Mucosa of descending colon (tissue), 3 donors: ENCODE data around the gene CRMP1. TPM values are rescaled to one million over a fixed set of nuclear protein-coding genes. Genes with fewer than 3 reads are reported as not detected.

Experiments
- ATAC-seq: fragments of 200-7000 bp; cut with Tn5 transposase; one replicate; pipeline ENCODE4 v1.9.1; 2020; ENCODE audit warnings: mild to moderate bottlenecking, moderate library complexity
- DNase-seq, 3 donors: peaks; one replicate each; pipeline ENCODE4 v3.0.0-alpha.2; 2020
- H3K36me3 ChIP-seq: fragments of 200-600 bp; one replicate; pipeline ENCODE4 v1.8.0; 2021; ENCODE audit warnings: low read depth, mild to moderate bottlenecking
- H3K4me1 ChIP-seq: fragments of 200-600 bp; one replicate; pipeline ENCODE4 v1.8.0; 2021; ENCODE audit warnings: low read depth, mild to moderate bottlenecking
- H3K4me3 ChIP-seq: fragments of 200-600 bp; one replicate; pipeline ENCODE4 v1.8.0; 2021; ENCODE audit warnings: mild to moderate bottlenecking
- H3K9me3 ChIP-seq: fragments of 200-600 bp; one replicate; pipeline ENCODE4 v1.8.0; 2021; ENCODE audit warnings: mild to moderate bottlenecking
- intact Hi-C, 2 donors: fragments of 100-400 bp; cut with DNase I in 1 of 2; cut with micrococcal nuclease in 1 of 2; formaldehyde crosslinking; loops; one replicate each; pipeline versions ENCODE4 v1.11.0 to v1.11.1; 2022; cut with DNase I, micrococcal nuclease
- long read RNA-seq, 2 donors: library from polyadenylated mRNA; unstranded; transcript quantifications; one replicate each; pipeline ENCODE4 v2.0.0, GENCODE V29; 2019 to 2021
- total RNA-seq, 3 donors: library from RNA; stranded (reverse); fragmentation: NEBNext Ultra II Directional in 2 of 3; extraction: Animal tissue kit (Norgen Biotek cat#: 25700) in 2 of 3; gene quantifications; one replicate each; pipeline versions ENCODE4 v1.2.1 to v1.2.4, GENCODE V29; 2021 to 2023
- TF ChIP-seq, protein P1 (sequence below): fragments of 200-600 bp; IDR thresholded peaks from one replicate; pipeline ENCODE4 v1.8.0; 2022; ENCODE audit warnings: antibody characterized with exemption, mild to moderate bottlenecking
- donor health status: DM: no; HTN: no; CAD: no; lungs with moderate emphysema.
- donor health status: DM: no; HTN: no; CAD: no.
- donor health status: DM: no; HTN: yes; CAD: no.

Gene CRMP1
- 1 to 10 TPM in 2 of 3 donors, under 1 TPM in 1; 0.58 to 4.4 (median 1.0) TPM for total RNA-seq
- long read RNA-seq, donor 1, transcript CRMP1-202 (14 exons, 2,911 nt), result major isoform, 6 of 12 reads
- long read RNA-seq, donor 1, partial matches to known transcripts, result 1 of 12 reads
- long read RNA-seq, donor 1, other reads (novel, unspliced or antisense), result 4 of 12 reads
- long read RNA-seq, donor 2, partial matches to known transcripts, result 0 of 4 reads
- long read RNA-seq, donor 2, other reads (novel, unspliced or antisense), result 1 of 4 reads

DNA sequence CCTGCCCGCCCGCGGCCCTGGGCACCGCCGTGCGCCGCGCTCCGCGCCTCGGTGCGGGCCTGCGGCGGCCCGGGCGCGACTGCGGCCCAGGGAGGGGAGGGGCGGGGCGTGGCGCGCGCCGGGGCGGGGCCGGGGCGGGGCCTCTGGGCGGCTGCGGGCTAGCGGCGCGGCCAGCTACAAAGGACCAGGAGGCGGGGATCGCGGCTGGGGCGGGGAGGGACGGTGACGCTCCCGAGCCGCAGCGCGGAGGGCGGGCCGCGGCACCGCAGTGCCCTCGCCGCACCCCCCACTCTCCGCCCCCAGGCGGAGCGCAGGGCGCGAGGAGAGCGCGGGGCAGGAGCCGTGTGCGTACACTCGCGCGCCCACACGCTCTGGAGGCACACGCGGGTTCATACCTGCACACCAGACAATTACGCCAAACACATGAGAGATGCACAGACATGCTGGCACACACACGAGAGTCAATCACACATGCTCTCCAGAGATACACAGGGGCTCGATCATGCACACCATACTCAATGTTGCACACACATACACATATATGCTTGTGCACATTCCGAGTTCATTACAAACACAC is at the start of gene CRMP1:
Gene CRMP1, minus strand, starts transcription at position 83 of the 577 bp plus-strand sequence. CDS start 117 bp downstream, outside the sequence.
- intact Hi-C loops, result no loop called here
- Histone ChIP-seq H3K4me1 (peaks cover under 1% of the 10 kb centered on the region), H3K36me3 (no peaks in the 10 kb centered on the region), H3K4me3 (no peak within 1 kb of the TSS), H3K9me3 (no peaks in the 10 kb centered on the region)
- TF ChIP-seq, protein P1, sequence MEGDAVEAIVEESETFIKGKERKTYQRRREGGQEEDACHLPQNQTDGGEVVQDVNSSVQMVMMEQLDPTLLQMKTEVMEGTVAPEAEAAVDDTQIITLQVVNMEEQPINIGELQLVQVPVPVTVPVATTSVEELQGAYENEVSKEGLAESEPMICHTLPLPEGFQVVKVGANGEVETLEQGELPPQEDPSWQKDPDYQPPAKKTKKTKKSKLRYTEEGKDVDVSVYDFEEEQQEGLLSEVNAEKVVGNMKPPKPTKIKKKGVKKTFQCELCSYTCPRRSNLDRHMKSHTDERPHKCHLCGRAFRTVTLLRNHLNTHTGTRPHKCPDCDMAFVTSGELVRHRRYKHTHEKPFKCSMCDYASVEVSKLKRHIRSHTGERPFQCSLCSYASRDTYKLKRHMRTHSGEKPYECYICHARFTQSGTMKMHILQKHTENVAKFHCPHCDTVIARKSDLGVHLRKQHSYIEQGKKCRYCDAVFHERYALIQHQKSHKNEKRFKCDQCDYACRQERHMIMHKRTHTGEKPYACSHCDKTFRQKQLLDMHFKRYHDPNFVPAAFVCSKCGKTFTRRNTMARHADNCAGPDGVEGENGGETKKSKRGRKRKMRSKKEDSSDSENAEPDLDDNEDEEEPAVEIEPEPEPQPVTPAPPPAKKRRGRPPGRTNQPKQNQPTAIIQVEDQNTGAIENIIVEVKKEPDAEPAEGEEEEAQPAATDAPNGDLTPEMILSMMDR, result no peak
- ATAC-seq (peak; percentile 31), DNase-seq (no peak)

DNA sequence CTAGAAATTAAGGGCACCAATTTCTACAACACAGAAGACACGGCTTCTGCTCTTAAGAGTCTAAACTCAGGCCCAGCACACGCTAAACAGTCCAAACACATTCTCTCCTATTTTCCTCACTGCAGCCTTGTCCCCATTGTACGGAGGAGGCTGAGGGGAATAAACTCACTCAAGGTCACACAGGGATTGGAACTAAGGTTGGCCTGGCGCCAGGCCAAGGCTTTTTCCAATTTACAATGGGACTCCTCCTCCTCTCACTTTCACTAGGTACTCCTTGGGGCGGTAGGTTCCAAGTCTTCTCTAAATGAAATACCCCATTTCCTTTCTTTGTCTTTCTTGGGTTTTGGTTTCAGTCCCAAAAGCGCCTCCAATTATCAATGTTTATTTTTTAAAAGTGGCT is 48.7 kb upstream of the CRMP1 start:
- no peaks in the 10 kb centered on the region for H3K4me1 ChIP-seq
- H3K9me3 ChIP-seq, result peaks cover 5% of the 10 kb centered on the region
- DNase-seq, result no peak
- TF ChIP-seq, protein P1, result no peak
- intact Hi-C loops, result no loop called here
- H3K4me3 ChIP-seq, result no peak overlapping the region
- ATAC-seq, result no peak
- no peaks in the 10 kb centered on the region for H3K36me3 ChIP-seq

DNA sequence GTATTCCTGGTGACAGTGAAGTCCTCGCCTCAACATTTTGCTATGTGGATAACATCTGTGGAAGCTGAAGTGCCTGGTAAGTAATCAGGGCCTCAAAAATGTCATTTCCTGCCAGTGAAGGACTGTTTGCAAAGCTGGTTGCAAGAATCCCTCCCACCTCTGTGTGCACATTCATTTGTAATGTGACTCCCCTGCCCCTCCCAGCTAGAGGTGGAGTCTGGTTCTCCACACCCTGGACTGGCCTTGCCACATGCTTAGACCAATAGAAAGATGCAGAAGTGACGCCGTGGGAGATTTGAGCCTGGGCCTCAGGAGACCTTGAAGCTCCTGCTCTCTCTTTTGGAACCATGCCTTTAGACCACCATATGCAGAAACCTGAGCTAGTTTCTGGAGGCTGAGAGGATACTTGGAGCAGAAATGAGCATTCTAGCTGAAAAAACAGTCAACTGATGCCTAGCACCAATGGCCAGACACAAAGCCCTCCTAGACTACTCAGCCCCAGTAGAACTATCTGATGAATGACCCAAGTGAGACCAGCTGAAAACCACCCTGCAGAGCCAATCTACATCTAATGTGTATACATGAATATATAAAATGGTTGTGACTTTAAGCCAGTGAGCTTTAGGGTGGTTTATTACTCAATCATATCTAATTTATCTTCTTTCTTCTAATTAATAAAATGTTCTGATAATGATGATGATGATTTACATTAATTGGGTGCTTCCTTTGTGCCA is 47.8 kb upstream of the CRMP1 start:
- Histone ChIP-seq H3K9me3 (no peaks in the 10 kb centered on the region), H3K4me1 (no peaks in the 10 kb centered on the region), H3K36me3 (no peaks in the 10 kb centered on the region), H3K4me3 (no peak overlapping the region)
- DNase-seq, result no peak
- TF ChIP-seq, protein P1, result no peak
- ATAC-seq, result no peak
- intact Hi-C loops, result no loop called here

DNA sequence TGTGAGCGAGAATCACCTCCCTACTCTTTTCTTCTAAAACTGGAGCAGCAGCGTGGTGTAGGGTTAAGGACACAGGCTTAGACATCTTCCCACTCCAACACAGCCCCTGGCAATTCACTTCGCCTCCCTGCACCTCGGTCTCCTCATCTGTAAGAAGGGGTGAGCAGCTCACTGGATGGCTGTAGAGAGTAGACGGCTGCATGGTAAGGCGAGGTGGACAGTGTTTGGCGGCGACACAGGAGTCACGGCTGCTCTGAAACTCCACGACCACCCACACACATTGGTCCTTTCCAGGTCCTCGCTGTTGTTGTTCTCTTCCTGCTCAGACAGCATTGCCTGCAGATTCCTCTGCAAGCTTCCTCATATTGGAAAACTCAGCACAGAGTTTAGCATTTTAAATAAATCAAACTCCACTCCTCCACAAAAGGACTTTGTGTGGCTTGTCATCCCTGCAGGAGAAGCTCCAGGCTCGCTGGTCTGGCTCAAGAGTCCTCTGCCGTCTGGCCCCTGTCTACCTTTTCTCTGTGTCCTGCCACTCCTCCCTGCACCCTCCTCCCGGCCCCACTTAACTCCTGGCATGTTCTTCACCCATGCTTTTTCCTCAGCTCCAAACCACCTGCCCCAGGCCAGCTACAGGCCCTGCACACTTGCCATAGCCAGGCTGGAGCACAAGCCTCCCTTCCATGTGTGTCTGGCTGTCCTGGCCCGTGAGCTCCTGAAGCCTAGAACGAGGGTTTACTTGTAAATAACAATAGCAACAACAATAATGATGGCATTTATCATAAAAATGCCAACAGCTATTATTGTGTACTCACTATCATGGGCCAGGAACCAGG is 41.3 kb upstream of the CRMP1 start:
- intact Hi-C loops, result no loop called here
- H3K4me3 ChIP-seq, result no peak overlapping the region
- H3K4me1 ChIP-seq, result no peaks in the 10 kb centered on the region
- DNase-seq (no peak), ATAC-seq (no peak)
- H3K9me3 ChIP-seq, result no peaks in the 10 kb centered on the region
- H3K36me3 ChIP-seq, result no peaks in the 10 kb centered on the region
- TF ChIP-seq, protein P1, result no peak

DNA sequence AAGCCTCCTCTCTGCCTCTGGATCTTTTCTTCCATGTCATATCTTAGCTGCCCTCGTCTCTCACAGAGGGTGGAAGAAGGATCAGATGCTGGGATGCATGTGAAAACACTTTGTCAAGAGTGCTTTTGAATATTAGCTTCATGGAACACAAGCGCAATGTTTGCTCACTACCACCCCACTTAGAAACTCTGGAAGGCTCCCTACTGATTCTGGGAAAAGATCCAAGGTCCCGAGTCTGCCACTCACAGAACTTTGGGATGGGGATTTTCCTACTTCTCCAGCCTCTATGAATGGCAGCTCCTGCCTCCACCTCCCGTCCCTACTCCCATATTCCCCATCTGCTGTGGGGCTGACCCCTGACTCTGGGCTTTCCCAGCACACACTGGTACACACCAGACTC is 40.2 kb upstream of the CRMP1 start:
- ATAC-seq, result no peak
- Histone ChIP-seq H3K9me3 (no peaks in the 10 kb centered on the region), H3K4me3 (no peak overlapping the region), H3K4me1 (no peaks in the 10 kb centered on the region), H3K36me3 (no peaks in the 10 kb centered on the region)
- DNase-seq, result no peak
- TF ChIP-seq, protein P1, result no peak
- intact Hi-C loops, result no loop called here
